Colonic mucosa (tissue), 4 donors: ENCODE measurements around the gene GAK. TPM values are rescaled to one million over a fixed set of nuclear protein-coding genes. Genes with fewer than 3 reads are reported as not detected.

Source experiments
- DNase-seq: peaks from one replicate; pipeline ENCODE4 v3.0.0-alpha.2; 2020
- H3K27ac ChIP-seq: fragments of 200-600 bp; one replicate; pipeline ENCODE4 v1.8.0; 2021
- H3K27me3 ChIP-seq: fragments of 200-600 bp; one replicate; pipeline ENCODE4 v1.8.0; 2021
- H3K36me3 ChIP-seq: fragments of 200-600 bp; one replicate; pipeline ENCODE4 v1.8.0; 2021
- H3K4me1 ChIP-seq: fragments of 200-600 bp; one replicate; pipeline ENCODE4 v1.8.0; 2021; ENCODE audit warnings: mild to moderate bottlenecking
- H3K4me3 ChIP-seq: fragments of 200-600 bp; one replicate; pipeline ENCODE4 v1.8.0; 2021
- H3K9ac ChIP-seq, 2 donors: one replicate each; pipeline ENCODE4 v1.7.0; 2013; ENCODE audit warnings: control low read depth in 2 of 2, low read depth in 2 of 2, low read length in 2 of 2
- H3K9me3 ChIP-seq: fragments of 200-600 bp; one replicate; pipeline ENCODE4 v1.8.0; 2021
- CTCF ChIP-seq: fragments of 200-600 bp; IDR thresholded peaks from one replicate; pipeline ENCODE4 v1.8.0; 2022; ENCODE audit warnings: antibody characterized with exemption, mild to moderate bottlenecking
- intact Hi-C: fragments of 100-400 bp; cut with DNase I; formaldehyde crosslinking; loops from one replicate; pipeline ENCODE4 v1.14.1; 2022
- total RNA-seq, 2 donors: library from RNA; stranded (reverse); fragmentation: NEBNext Ultra II Directional in 1 of 2; extraction: Animal tissue kit (Norgen Biotek cat#: 25700) in 1 of 2; gene quantifications; one replicate each; pipeline ENCODE4 v1.2.1, GENCODE V29; 2021
- donor health status: healthy.
- donor health status: DM: no; HTN: no; CAD: no.
- donor health status: DM: no; HTN: no; CAD: no.

The GAK gene
- total RNA-seq, 2 donors from 2014 or later, result 198 to 266 TPM

- no peak overlapping the region for H3K27ac ChIP-seq
- no peak for TF ChIP-seq CTCF
- no peaks in the 10 kb centered on the region for H3K27me3 ChIP-seq
- intact Hi-C loops, result no loop called here
- H3K4me3 ChIP-seq, result no peak overlapping the region
- H3K36me3 ChIP-seq, result peaks cover 18% of the 10 kb centered on the region
- H3K9me3 ChIP-seq, result no peaks in the 10 kb centered on the region
- H3K9ac ChIP-seq, result no peak overlapping the region
- H3K4me1 ChIP-seq, result no peaks in the 10 kb centered on the region
- no peak for DNase-seq
These were observed 72.6 kb downstream of the GAK start for GRCh38 chr4:859496-859895.

- Histone ChIP-seq H3K27me3 (no peaks in the 10 kb centered on the region), H3K4me1 (no peaks in the 10 kb centered on the region), H3K9me3 (no peaks in the 10 kb centered on the region), H3K4me3 (no peak overlapping the region), H3K27ac (no peak overlapping the region), H3K36me3 (peaks cover 18% of the 10 kb centered on the region), H3K9ac (no peak overlapping the region)
- no peak for TF ChIP-seq CTCF
- intact Hi-C loops, result no loop called here
- no peak for DNase-seq
These were observed 73.2 kb downstream of the GAK start for GRCh38 chr4:858831-859451.

- Histone ChIP-seq H3K9ac (no peak overlapping the region), H3K9me3 (no peaks in the 10 kb centered on the region), H3K27ac (no peak overlapping the region), H3K4me3 (no peak overlapping the region), H3K36me3 (peaks cover 18% of the 10 kb centered on the region), H3K4me1 (no peaks in the 10 kb centered on the region), H3K27me3 (no peaks in the 10 kb centered on the region)
- DNase-seq, result no peak
- TF ChIP-seq CTCF, result no peak
- intact Hi-C loops, result no loop called here
These were observed 74.1 kb downstream of the GAK start for GRCh38 chr4:858041-858481.

GRCh38 chr4:857461-857860 is 74.7 kb downstream of the GAK start:
- no peak for DNase-seq
- peaks cover 18% of the 10 kb centered on the region for H3K36me3 ChIP-seq
- intact Hi-C loops, result no loop called here

GRCh38 chr4:856225-856901 is 75.8 kb downstream of the GAK start:
- no peak for DNase-seq
- intact Hi-C loops, result no loop called here
- peaks cover 18% of the 10 kb centered on the region for H3K36me3 ChIP-seq

More at GRCh38 chr4:857461-857860, 74.7 kb downstream of the GAK start:
- TF ChIP-seq CTCF, result no peak
- H3K4me3 ChIP-seq, result no peak overlapping the region
- H3K27me3 ChIP-seq, result no peaks in the 10 kb centered on the region
- no peak overlapping the region for H3K27ac ChIP-seq
- H3K9ac ChIP-seq, result no peak overlapping the region
- no peaks in the 10 kb centered on the region for H3K4me1 ChIP-seq
- H3K9me3 ChIP-seq, result no peaks in the 10 kb centered on the region

More at GRCh38 chr4:856225-856901, 75.8 kb downstream of the GAK start:
- TF ChIP-seq CTCF, result no peak
- H3K27me3 ChIP-seq, result no peaks in the 10 kb centered on the region
- no peak overlapping the region for H3K9ac ChIP-seq
- H3K9me3 ChIP-seq, result no peaks in the 10 kb centered on the region
- H3K4me3 ChIP-seq, result no peak overlapping the region
- no peaks in the 10 kb centered on the region for H3K4me1 ChIP-seq
- no peak overlapping the region for H3K27ac ChIP-seq
